ENCODE measurements around the gene OPN4. TPM values are rescaled to one million over a fixed set of nuclear protein-coding genes. Genes with fewer than 3 reads are reported as not detected.

OPN4 gene
- total RNA-seq, 6 experiments from 2014 or later: not detected

- no peak for TF ChIP-seq POLR2A (IDR thresholded peaks at IDR 0.05)
- no peak for TF ChIP-seq CTCF (IDR thresholded peaks at IDR 0.05)
- Histone ChIP-seq H3K27ac (no peak overlapping the region), H3K4me3 (no peak overlapping the region), H3K4me1 (no peaks in the 10 kb centered on the region), H3K36me3 (no peaks in the 10 kb centered on the region), H3K9me3 (no peaks in the 10 kb centered on the region), H3K27me3 (no peaks in the 10 kb centered on the region)
- intact Hi-C loops (cut with DNase I): loop anchor here in 1 of 2 donors (10.0 kb wide), 1 partner anchor 188 kb away; no protein-coding TSS in a partner anchor
- 100% methylated on average over 1 of the region's 1 CpG for WGBS (ENCODE audit: insufficient coverage, low coverage, low lambda C conversion rate, missing lambda C conversion rate)
- no peak for ATAC-seq
- no peak for DNase-seq
These were observed 52.6 kb downstream of the OPN4 start for GRCh38 chr10:86706977-86707376.

- no CpG with 5 or more reads among the region's 4 CpGs for WGBS (ENCODE audit: insufficient coverage, low coverage, low lambda C conversion rate, missing lambda C conversion rate)
- DNase-seq (peak in 1 of 3 donors; percentile 42), ATAC-seq (no peak)
- intact Hi-C loops (cut with DNase I): loop anchor here in 1 of 2 donors (10.0 kb wide), 1 partner anchor 187 kb away; no protein-coding TSS in a partner anchor
- Histone ChIP-seq H3K4me1 (no peaks in the 10 kb centered on the region), H3K4me3 (no peak overlapping the region), H3K9me3 (no peaks in the 10 kb centered on the region), H3K27ac (no peak overlapping the region), H3K36me3 (no peaks in the 10 kb centered on the region), H3K27me3 (no peaks in the 10 kb centered on the region)
- no peak for TF ChIP-seq POLR2A (IDR thresholded peaks at IDR 0.05)
- no peak for TF ChIP-seq CTCF (IDR thresholded peaks at IDR 0.05)
These were observed 53.2 kb downstream of the OPN4 start for GRCh38 chr10:86707505-86707904.

GRCh38 chr10:86708068-86708782, 53.9 kb downstream of the OPN4 start:
- H3K4me3 ChIP-seq: no peak overlapping the region
- no peak overlapping the region for H3K27ac ChIP-seq
- no peaks in the 10 kb centered on the region for H3K27me3 ChIP-seq
- H3K9me3 ChIP-seq: no peaks in the 10 kb centered on the region
- ATAC-seq (no peak), DNase-seq (peak in 1 of 3 donors; percentile 31)
- intact Hi-C loops (cut with DNase I): loop anchor here in 1 of 2 donors (10.0 kb wide), 1 partner anchor 187 kb away; no protein-coding TSS in a partner anchor
- TF ChIP-seq CTCF (IDR thresholded peaks at IDR 0.05): no peak
- no peak for TF ChIP-seq POLR2A (IDR thresholded peaks at IDR 0.05)
- no peaks in the 10 kb centered on the region for H3K4me1 ChIP-seq
- WGBS (ENCODE audit: insufficient coverage, low coverage, low lambda C conversion rate, missing lambda C conversion rate): no CpG with 5 or more reads among the region's 8 CpGs
- no peaks in the 10 kb centered on the region for H3K36me3 ChIP-seq

GRCh38 chr10:86708783-86709380, 54.5 kb downstream of the OPN4 start:
- ATAC-seq (no peak), DNase-seq (no peak)
- H3K27me3 ChIP-seq: no peaks in the 10 kb centered on the region
- intact Hi-C loops (cut with DNase I): loop anchor here in 1 of 2 donors (10.0 kb wide), 1 partner anchor 186 kb away; no protein-coding TSS in a partner anchor
- no peaks in the 10 kb centered on the region for H3K36me3 ChIP-seq
- no peaks in the 10 kb centered on the region for H3K4me1 ChIP-seq
- TF ChIP-seq CTCF (IDR thresholded peaks at IDR 0.05) (no peak), POLR2A (IDR thresholded peaks at IDR 0.05) (no peak)
- H3K4me3 ChIP-seq: no peak overlapping the region
- no peak overlapping the region for H3K27ac ChIP-seq
- no peaks in the 10 kb centered on the region for H3K9me3 ChIP-seq
- WGBS (ENCODE audit: insufficient coverage, low coverage, low lambda C conversion rate, missing lambda C conversion rate): 89% methylated on average over 4 of the region's 5 CpGs
